GM21717 (cell line): Measurements from ENCODE around the gene SHC2.

Source experiments
- ATAC-seq: cut with Tn5 transposase; IDR thresholded peaks from one replicate; pipeline ENCODE4 v1.9.1; 2021; ENCODE audit warnings: mild to moderate bottlenecking, moderate library complexity; ENCODE audit not compliant: unreplicated experiment

Gene SHC2, protein sequence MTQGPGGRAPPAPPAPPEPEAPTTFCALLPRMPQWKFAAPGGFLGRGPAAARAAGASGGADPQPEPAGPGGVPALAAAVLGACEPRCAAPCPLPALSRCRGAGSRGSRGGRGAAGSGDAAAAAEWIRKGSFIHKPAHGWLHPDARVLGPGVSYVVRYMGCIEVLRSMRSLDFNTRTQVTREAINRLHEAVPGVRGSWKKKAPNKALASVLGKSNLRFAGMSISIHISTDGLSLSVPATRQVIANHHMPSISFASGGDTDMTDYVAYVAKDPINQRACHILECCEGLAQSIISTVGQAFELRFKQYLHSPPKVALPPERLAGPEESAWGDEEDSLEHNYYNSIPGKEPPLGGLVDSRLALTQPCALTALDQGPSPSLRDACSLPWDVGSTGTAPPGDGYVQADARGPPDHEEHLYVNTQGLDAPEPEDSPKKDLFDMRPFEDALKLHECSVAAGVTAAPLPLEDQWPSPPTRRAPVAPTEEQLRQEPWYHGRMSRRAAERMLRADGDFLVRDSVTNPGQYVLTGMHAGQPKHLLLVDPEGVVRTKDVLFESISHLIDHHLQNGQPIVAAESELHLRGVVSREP

GRCh38 chr19:460877-461720 lies at the start of gene SHC2:
Gene SHC2 (minus strand): TSS chr19:461033. CDS start chr19:460996, 37 bp downstream.
- no peak for ATAC-seq

- no peak for ATAC-seq
Measured at GRCh38 chr19:508204-509150, 47.6 kb upstream of the SHC2 start.

GRCh38 chr19:507286-508203 lies 46.7 kb upstream of the SHC2 start, which contains the start of gene TPGS1:
Gene TPGS1 (plus strand): TSS chr19:507497. CDS start chr19:507507, 10 bp downstream.
- ATAC-seq: peak; percentile 56

DNA sequence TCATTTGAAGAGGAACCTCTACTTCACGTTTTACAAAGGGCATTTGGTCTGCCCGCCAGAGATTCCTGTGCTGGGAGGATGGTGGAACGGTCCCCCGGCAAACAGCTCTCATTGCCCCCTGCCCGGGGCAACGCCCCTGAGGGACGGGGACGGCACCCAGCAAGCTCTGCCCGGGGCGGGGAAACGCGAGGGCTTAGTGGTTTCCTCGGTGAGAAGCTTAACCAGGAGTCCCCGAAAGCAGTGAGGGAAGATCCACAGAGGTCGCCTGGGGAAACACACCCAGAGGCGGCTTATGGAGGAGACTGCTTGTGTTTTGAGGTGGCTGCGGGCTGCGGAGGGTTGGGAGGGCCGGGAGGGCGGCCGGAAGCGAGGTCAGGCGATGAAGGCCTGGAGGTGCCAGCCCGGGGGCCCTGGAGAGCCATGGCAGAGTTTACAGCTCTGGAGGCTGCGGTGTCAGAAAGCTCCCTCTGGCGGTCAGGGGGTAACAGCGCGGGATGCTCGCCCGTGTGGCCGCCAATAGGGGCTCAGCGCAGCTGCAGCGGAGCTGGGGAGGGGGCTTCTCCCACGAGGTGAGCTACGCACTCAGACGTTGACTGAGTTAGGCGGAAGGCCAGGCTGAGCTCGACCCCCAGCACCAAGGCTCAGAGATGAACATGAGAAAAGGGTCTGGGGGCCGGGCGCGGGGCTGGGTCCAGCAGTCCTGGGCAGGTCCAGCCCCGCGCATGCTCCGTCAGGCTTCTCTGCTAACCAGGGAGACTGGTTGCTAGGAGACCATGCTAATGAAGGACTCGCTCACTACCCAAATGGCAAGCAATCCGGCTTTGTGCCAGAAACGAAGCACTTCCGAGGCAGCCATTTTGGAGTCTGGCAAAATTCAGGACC lies 45.8 kb upstream of the SHC2 start:
- ATAC-seq: peak; percentile 48

GRCh38 chr19:504616-505015 lies 43.8 kb upstream of the SHC2 start:
- no peak for ATAC-seq

- ATAC-seq: no peak
Measured at GRCh38 chr19:501646-502045, 40.8 kb upstream of the SHC2 start.

- no peak for ATAC-seq
Measured at GRCh38 chr19:498977-499623, 38.3 kb upstream of the SHC2 start.

DNA sequence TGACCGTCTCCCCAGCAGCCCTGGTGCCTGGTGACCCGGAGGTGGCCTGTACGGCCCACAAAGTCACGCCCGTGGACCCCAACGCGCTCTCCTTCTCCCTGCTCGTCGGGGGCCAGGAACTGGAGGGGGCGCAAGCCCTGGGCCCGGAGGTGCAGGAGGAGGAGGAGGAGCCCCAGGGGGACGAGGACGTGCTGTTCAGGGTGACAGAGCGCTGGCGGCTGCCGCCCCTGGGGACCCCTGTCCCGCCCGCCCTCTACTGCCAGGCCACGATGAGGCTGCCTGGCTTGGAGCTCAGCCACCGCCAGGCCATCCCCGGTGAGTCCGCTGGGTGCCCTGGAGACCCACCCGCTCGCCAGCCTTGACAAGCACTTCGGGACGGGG lies 37.7 kb upstream of the SHC2 start:
- no peak for ATAC-seq

GRCh38 chr19:497869-498510 lies 37.2 kb upstream of the SHC2 start:
- no peak for ATAC-seq

GRCh38 chr19:497491-497868 lies 36.6 kb upstream of the SHC2 start:
- ATAC-seq: no peak

- no peak for ATAC-seq
Measured at GRCh38 chr19:496986-497385, 36.2 kb upstream of the SHC2 start.

- ATAC-seq: no peak
Measured at GRCh38 chr19:496112-496665, 35.4 kb upstream of the SHC2 start, which contains the start of gene MADCAM1. Gene MADCAM1 (plus strand): TSS chr19:496486. CDS start chr19:496500, 14 bp downstream.

GRCh38 chr19:495402-496111 lies 34.7 kb upstream of the SHC2 start:
- ATAC-seq: no peak

GRCh38 chr19:495081-495401 lies 34.2 kb upstream of the SHC2 start:
- ATAC-seq: no peak

DNA sequence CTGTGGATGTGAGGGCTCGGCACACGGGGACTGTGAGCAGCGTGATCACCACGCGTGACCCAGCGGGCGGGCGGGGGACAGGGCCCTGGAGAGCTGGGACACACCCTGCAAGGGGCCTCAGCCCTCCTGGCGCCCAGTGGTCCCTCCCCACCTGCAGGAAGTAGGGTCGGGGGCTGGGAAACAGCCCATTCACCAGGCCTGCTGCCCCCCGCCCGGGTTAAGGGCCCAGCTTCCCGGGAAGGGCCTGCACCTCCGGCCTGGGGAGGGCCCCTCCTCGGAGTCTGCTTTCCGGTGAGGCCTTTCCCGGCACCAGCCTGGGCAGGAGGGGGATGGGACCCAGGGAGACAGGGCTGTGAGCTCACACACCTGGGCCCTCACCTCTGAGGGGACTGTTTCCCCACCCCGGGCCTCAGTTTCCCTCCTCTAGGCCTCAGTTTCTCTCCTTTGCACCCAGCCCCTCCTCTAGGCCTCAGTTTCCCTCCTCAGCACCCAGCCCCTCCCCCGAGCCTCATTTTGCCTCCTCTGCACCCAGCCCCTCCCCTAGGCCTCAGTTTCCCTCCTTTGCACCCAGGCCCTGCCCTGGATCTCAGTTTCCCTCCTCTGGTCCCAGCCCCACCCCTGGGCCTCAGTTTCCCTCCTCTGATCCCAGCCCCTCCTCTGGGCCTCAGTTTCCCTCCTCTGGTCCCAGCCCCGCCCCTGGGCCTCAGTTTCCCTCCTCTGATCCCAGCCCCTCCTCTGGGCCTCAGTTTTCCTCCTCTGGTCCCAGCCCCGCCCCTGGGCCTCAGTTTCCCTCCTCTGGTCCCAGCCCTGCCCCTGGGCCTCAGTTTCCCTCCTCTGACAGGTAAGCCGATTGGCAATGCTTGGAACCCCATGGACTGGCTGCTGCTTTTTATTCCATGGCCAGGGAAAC lies 33.6 kb upstream of the SHC2 start:
- no peak for ATAC-seq
